Peyer's patch (tissue), 4 donors: ENCODE measurements around the gene TICAM1.

Source experiments
- POLR2A ChIP-seq, 2 donors: fragments of 450-650 bp; IDR thresholded peaks; one replicate each; pipeline ENCODE4 v1.5.1; 2017; ENCODE audit warnings: antibody characterized with exemption in 2 of 2, mild to moderate bottlenecking in 2 of 2, moderate library complexity in 2 of 2
- TF ChIP-seq, protein P1 (sequence below), 6 experiments: fragments of 450-650 bp in 4 of 6; fragments of 200-600 bp in 2 of 6; sonication (generic) in 1 of 6; IDR thresholded peaks; one replicate each; pipeline ENCODE4 v1.5.1; 2017 to 2019; ENCODE audit warnings: antibody characterized with exemption in 6 of 6, mild to moderate bottlenecking in 3 of 6, moderate library complexity in 1 of 6

DNA sequence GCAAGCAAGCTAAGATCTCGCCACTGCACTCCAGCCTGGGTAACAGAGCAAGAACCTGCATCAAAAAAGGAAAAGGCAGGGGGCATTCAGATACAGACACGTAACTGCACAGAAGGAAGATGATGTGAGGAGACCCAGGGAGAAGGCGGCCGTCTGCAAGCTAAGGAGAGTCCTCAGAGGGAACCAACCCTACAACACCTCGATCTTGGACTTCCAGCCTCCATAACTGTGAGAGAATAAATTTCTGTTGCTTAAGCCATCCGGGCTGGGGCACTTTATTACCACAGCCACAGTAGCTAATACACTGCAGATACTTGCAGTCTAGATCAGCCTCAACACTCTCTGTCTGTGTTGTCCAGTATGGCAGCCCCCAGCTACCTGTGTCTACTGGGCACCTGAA is 7.9 kb downstream of the TICAM1 start:
- TF ChIP-seq, protein P1, sequence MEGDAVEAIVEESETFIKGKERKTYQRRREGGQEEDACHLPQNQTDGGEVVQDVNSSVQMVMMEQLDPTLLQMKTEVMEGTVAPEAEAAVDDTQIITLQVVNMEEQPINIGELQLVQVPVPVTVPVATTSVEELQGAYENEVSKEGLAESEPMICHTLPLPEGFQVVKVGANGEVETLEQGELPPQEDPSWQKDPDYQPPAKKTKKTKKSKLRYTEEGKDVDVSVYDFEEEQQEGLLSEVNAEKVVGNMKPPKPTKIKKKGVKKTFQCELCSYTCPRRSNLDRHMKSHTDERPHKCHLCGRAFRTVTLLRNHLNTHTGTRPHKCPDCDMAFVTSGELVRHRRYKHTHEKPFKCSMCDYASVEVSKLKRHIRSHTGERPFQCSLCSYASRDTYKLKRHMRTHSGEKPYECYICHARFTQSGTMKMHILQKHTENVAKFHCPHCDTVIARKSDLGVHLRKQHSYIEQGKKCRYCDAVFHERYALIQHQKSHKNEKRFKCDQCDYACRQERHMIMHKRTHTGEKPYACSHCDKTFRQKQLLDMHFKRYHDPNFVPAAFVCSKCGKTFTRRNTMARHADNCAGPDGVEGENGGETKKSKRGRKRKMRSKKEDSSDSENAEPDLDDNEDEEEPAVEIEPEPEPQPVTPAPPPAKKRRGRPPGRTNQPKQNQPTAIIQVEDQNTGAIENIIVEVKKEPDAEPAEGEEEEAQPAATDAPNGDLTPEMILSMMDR (IDR thresholded peaks at IDR 0.05): no peak
- no peak for TF ChIP-seq POLR2A (IDR thresholded peaks at IDR 0.05)
